NCI-H2171 (cell line): ENCODE measurements around the gene HK3.

Experiments
- DNase-seq: peaks from one replicate; lab custom pipeline; 2025; lab: John Stamatoyannopoulos, UW

HK3 gene

GRCh38 chr5:176902911-176903664, 3.9 kb upstream of the HK3 start:
- DNase-seq: no peak

- DNase-seq: no peak
Measured at GRCh38 chr5:176902102-176902814, 3.1 kb upstream of the HK3 start.

DNA sequence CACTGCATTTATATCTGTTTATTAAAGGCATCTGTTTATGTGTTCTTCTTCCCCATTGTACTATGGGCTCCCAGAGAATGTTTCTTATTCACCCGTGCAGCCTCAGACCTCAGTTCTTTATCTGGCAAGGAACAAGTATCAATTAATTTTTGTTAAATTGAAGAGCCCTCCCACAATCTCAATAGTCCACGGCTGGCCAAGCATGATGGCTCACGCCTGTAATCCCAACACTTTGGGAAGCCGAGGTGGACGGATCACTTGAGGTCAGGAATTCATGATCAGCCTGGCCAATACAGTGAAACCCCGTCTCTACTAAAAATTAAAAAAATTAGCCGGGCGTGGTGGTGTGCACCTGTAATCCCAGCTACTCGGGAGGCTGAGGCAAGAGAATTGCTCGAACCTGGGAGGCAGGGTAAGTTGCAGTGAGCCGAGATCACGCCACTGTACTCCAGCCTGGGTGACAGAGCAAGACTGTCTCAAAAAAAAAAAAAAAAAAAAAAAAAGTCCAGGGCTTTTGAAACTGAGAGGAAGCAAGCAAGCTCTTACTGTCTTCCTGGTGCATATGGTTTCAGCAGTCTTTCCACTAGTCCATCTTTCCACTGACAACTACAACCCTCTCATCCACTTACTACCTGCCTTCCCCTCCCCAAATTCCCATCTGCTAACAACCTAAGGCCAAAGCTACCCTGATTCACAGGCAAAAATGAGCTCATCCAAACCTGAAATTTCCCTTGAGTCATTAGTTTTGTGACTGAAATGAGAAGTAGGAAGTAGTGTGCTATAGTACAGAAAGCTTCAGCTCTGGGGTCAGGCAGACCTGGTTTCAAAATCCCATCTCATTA, 2.3 kb upstream of the HK3 start:
- DNase-seq: no peak

DNA sequence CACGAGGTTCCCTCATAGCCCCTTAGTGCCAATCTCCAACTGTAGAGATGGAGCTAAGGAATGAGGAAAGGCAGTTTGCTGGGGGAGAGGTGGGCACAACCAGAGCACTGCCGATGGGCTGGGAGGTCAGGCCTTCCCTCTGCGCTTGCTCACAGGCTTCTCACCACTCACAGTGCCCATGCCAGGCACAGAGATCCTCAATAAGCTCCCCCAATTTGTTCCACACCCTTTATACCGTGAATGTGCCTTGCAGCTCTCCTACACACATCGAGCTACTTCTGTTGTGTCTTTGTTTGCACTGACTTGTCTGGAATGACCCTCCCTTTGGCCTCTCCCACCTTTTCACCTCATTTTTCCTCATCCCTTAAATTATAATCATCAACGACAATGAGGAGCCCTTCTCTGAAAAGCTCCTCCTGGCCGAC, 1.6 kb upstream of the HK3 start:
- DNase-seq: no peak

GRCh38 chr5:176899946-176900779, 1.0 kb upstream of the HK3 start:
- no peak for DNase-seq

- peak; percentile 35 for DNase-seq
Measured at GRCh38 chr5:176897263-176897662, 1.9 kb downstream of the HK3 start.

DNA sequence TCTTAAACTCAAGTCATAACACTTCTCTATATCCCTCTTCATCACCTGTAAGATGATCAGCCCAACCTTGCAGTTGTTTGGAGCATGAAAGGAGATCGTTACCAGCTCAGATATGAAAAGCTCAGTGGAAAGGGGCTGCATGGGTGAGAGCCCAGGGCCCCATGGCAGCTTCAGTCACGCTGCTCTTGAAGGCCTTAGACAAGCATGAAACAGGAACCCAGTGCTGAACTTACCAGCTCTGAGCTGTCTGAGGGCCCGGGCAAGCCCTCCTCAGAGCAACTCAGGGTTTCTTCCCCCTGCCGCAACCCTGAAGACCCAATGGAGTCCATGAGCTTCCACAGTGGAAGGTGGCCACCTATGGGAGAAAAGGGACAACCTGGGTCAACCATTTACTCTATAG, 3.3 kb downstream of the HK3 start:
- DNase-seq: no peak

GRCh38 chr5:176894298-176894697, 4.8 kb downstream of the HK3 start:
- DNase-seq: no peak

GRCh38 chr5:176892663-176893062, 6.5 kb downstream of the HK3 start:
- no peak for DNase-seq

- no peak for DNase-seq
Measured at GRCh38 chr5:176891331-176891958, 7.7 kb downstream of the HK3 start.

GRCh38 chr5:176890455-176891330, 8.5 kb downstream of the HK3 start:
- DNase-seq: no peak

- DNase-seq: no peak
Measured at GRCh38 chr5:176889321-176890280, 9.5 kb downstream of the HK3 start.

DNA sequence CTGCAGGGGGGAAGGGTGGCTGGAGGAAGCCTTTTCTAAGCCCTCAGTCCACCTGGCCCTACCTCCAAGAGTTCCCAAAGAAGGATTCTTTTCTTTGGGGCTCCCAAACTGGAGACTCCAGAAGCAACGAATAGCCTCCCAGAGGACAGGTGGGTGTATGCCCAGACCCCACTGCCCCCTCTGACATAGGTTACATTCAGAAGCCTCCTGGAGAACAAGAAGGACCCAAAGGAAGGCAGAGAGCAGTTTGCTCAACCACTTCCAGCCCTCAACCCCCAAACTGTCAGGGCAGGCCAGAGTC, 10.3 kb downstream of the HK3 start:
- no peak for DNase-seq

DNA sequence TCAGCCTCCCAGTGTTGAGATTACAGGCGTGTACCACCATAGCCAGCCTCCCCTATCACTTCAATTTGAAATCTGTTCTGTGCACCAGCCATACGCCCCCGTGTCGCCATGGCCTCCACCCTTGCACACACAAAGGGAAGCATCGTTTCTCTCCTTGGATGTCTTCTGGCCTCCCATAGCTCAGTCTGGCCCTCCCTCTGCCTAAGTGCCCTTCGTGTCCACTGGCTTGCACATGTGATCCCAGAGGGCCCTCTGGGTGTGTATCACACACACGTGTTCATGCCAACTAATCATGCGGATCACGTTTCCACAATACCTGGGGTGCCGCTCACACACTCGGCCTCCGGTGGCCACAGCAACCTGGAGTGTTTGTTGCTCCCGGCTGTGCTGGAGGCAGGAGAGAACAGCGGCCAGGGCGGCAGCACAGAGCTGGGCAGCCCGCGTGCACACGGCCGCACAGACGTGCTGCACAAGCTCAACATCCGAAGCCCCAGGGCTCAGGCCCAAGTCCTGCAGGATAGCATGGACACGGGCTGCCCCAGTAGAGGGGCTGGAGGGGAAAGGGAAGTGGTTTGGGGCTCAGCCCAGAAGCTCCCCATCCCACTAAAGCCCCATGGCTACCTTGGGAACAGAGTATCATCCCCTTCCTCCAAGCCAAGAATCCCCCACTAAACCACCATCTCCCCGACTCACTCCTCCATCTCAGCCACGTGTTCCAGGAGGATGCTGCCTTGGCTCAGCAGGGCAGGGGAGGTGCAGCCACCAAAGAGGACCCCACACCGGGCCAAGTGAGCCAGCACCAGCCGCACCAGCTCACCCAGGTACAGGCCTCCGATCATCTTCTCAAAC, 10.9 kb downstream of the HK3 start:
- DNase-seq: no peak

GRCh38 chr5:176887252-176887849, 11.8 kb downstream of the HK3 start:
- no peak for DNase-seq

GRCh38 chr5:176886336-176887251, 12.6 kb downstream of the HK3 start:
- DNase-seq: no peak

- DNase-seq: no peak
Measured at GRCh38 chr5:176884571-176884890, 14.6 kb downstream of the HK3 start.
